Breast epithelium (tissue), 3 donors: ENCODE data around the gene SLC43A1.

Experiments used
- POLR2A ChIP-seq: fragments of 450-650 bp; IDR thresholded peaks from one replicate; pipeline ENCODE4 v1.6.1; 2016; ENCODE audit warnings: antibody characterized with exemption, mild to moderate bottlenecking, moderate library complexity
- POLR2AphosphoS5 ChIP-seq, 3 donors: sonication (generic); formaldehyde crosslinking; IDR thresholded peaks; one replicate each; pipeline ENCODE4 v1.6.1; 2017; ENCODE audit warnings: antibody characterized with exemption in 3 of 3
- TF ChIP-seq, protein P1 (sequence below), 3 donors: fragments of 450-650 bp; IDR thresholded peaks; one replicate each; pipeline ENCODE4 v1.5.1; 2016 to 2017; ENCODE audit warnings: antibody characterized with exemption in 3 of 3, mild to moderate bottlenecking in 3 of 3, moderate library complexity in 3 of 3

DNA sequence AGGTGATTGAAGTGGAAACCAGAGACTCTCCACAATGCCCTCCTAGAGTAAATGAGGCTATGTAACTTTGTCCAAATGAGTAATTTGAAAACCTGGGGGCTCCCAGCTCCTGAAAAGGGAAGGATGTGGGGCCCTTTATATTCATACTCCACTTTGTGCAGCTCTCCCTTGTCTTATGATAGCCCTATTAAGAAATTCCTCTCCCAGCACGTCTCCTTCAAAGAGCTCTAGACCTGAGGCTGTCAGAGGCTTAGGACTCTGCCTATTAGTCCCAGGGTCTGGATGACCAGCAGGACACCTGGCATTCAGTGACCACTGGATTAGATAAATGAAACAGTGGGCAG is 2.1 kb downstream of the SLC43A1 start:
- TF ChIP-seq POLR2A (no peak), POLR2AphosphoS5 (IDR thresholded peaks at IDR 0.05) (no peak)
- TF ChIP-seq, protein P1, sequence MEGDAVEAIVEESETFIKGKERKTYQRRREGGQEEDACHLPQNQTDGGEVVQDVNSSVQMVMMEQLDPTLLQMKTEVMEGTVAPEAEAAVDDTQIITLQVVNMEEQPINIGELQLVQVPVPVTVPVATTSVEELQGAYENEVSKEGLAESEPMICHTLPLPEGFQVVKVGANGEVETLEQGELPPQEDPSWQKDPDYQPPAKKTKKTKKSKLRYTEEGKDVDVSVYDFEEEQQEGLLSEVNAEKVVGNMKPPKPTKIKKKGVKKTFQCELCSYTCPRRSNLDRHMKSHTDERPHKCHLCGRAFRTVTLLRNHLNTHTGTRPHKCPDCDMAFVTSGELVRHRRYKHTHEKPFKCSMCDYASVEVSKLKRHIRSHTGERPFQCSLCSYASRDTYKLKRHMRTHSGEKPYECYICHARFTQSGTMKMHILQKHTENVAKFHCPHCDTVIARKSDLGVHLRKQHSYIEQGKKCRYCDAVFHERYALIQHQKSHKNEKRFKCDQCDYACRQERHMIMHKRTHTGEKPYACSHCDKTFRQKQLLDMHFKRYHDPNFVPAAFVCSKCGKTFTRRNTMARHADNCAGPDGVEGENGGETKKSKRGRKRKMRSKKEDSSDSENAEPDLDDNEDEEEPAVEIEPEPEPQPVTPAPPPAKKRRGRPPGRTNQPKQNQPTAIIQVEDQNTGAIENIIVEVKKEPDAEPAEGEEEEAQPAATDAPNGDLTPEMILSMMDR (IDR thresholded peaks at IDR 0.05) = no peak
